GM18909 (cell line): ENCODE measurements around the gene NPM3.
"Not testable (repeated sequence)": the region's sequence is repeated elsewhere in the genome, so short reads cannot be mapped to it uniquely, and the experiment has no call there.

ENCODE experiments used
- ATAC-seq: cut with Tn5 transposase; IDR thresholded peaks from one replicate; pipeline ENCODE4 v1.9.1; 2021; ENCODE audit warnings: mild to moderate bottlenecking; ENCODE audit not compliant: unreplicated experiment, poor library complexity

NPM3 gene

DNA sequence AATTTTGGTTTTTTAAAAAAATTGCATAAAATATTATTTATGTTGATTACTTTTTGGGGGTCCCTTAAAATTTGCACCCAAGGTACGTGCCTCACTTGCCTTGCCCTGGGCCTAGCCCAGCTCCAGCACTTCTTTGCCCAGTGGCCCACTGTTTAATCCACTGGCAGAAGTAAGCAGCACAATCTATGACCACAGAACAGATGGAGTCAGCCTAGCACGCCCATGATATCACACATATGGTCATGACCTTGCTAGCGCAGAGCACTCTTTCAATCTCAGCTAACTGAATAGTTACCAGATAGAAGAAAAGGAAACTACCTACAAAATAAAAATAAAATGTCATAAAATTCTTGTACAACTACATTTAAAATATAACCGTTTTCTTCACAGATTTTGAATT lies 29.4 kb upstream of the NPM3 start:
- no peak for ATAC-seq

DNA sequence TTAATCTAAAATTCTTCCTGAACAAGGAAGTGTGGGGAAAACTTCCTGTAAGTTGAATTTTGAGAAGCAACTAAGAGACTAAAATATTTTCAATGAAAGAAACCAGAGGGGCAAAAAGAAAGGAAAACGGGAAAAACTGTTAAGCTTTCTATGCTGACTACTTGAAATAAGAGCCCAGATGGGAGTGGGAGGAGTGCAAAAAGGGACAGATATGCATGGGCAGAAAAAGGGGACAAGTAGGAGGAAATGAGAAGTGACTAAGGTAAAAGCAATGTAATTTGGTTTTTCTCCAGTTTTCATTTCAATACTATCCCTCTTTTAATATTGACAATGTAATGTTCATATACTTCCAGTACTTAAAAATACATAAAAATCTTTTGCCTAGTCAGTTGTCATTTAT lies 23.9 kb upstream of the NPM3 start:
- ATAC-seq = no peak

DNA sequence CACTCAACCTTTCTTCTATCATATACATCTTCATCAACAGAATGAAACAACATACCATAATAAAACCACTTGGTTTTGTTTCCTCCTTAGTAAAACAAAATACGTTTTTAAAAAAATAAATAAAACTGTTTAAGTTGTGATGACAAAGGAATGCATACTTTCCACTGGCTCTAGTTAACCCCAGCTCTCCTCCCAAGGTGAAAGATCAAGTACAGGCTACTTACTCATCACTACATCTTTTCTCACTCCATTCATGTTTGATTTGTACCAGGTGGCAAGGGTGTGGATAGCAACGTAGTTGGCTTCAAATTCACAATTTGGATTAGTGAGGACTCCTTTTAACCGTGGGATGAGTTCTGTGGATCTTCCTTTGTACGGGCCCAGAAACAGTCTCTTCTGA lies 20.3 kb upstream of the NPM3 start:
- ATAC-seq = no peak

DNA sequence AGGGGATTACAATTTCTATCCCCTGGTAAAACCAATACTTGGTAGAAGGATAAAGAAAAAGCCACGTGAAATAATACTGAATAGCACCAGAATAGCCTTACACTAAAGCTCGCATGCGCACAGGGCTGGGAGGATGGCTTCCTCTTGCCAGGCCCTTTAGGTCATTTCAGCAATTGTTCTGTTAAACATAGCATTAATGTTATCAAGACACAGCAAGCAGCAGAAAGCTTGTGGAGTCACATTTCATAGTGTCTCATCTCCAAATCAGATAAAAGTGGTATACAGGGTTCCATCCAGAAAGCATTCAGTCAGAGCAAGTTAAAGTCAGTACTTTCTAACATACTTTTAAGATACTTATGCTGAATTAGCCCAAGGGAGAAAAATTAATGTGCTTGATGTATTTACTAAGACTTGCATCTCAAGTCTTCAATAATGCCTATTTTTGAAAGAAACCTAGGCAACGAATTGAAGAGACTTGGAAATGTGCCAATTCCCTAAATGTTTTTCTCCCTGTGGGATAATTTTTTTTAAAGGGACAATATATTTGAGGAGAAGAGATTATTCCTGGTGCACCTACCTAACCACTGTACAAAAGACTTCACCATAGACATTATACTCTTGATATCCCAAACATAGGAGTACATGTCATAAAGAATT lies 14.3 kb upstream of the NPM3 start:
- no peak for ATAC-seq

DNA sequence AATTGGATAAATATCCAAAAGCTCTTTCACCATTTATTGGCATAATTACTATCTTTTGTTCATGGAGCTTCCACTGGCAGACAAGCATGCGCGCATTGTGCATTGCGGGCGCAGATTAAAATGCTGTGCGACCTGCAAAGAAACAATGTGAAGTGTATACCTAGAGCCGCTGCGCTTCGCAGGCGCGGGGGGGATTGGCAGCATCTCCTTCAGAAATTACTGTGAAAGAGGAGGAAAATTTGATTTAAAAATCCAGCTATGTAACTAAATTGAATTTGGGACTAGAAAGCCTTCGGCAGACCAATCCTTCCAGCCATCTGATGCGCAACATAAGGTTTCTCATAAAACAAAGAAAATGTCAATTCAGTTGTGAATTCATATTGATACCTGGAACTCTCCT lies 10.3 kb upstream of the NPM3 start:
- no peak for ATAC-seq

DNA sequence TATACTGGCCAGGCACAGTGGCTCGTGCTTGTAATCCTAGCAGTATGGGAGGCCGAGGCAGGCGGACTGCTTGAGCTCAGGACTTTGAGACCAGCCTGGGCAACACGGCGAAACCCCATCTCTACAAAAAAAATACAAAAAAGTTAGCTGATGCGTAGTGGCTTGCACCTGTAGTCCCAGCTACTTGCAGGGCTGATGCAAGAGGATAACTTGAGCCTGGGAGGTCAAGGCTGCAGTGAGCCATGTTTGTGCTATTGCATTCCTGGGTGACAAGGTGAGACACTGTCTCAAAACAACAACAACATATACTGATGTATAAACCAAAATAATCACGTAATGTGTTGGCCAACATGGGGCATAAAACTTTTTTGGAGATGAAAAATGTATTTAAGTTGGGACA lies 6.4 kb upstream of the NPM3 start:
- no peak for ATAC-seq

DNA sequence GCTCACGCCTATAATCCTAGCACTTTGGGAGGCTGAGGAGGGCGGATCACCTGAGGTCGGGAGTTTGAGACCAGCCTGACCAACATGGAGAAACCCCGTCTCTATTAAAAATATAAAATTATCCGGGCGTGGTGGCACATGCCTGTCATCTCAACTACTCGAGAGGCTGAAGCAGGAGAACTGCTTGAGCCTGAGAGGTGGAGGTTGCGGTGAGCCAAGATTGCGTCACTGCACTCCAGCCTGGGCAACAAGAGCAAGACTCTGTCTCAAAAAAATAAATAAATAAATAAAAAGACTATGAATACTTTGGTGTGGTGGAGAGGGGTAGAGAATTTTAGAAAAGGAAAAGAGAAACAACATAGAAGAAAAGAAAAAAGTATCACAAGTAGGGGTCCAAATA lies 6.0 kb upstream of the NPM3 start:
- not testable (repeated sequence) for ATAC-seq

DNA sequence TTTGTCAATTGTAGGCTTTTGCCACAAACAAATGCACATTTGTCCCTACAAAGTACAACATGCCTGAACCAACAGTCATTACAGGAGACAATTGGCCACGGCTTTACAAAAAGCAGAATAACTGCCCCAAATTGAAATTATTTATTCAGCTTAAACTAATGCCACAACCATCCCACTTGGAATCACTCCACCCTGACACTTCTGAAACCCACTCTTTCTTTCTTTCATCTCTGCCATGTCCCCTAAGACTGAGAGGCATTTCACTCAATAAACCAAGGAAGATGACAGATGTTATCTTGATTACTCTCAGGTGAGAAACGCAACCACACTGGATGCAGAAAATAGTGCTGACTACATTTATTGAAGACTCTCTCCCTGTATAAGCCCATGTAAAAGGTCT lies 2.6 kb upstream of the NPM3 start:
- ATAC-seq = no peak

DNA sequence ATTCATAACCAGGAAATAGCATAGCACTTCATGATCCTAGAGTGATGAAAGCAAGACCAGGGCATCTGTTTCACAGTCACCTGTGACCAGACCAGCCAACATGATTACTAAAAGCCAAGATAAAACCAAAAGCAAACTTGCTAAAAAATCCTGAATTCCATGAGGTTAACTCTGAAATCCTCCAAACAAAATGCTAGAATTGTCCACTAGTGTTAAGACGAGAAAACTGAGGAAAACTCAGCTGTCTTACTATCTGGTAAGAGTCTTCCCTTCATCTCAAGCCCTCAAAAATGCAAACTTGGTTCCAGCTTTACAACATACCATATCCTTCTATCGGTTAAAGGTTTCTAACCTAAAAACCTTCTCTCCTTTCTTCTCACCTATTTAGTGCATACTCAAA lies 1.3 kb upstream of the NPM3 start:
- ATAC-seq = no peak

DNA sequence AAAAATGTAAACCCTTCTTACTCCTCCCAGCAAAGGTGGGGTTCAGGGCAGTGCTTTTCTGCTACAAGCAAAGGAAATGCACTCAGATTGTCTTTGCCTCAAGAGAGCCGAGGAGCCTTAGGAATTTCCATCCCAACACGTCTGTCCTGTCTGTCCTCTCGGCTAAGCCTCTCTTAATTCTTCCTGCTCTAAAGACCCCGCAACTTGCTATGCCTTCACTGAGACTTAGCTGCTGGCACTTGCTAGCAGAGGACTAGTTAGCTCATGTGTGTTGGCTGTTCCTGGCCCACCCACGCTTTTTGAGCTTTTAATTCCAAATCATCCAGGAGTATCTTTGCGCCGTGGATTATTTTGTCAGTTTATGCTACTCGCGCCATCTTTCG lies 481 bp upstream of the NPM3 start:
- no peak for ATAC-seq

DNA sequence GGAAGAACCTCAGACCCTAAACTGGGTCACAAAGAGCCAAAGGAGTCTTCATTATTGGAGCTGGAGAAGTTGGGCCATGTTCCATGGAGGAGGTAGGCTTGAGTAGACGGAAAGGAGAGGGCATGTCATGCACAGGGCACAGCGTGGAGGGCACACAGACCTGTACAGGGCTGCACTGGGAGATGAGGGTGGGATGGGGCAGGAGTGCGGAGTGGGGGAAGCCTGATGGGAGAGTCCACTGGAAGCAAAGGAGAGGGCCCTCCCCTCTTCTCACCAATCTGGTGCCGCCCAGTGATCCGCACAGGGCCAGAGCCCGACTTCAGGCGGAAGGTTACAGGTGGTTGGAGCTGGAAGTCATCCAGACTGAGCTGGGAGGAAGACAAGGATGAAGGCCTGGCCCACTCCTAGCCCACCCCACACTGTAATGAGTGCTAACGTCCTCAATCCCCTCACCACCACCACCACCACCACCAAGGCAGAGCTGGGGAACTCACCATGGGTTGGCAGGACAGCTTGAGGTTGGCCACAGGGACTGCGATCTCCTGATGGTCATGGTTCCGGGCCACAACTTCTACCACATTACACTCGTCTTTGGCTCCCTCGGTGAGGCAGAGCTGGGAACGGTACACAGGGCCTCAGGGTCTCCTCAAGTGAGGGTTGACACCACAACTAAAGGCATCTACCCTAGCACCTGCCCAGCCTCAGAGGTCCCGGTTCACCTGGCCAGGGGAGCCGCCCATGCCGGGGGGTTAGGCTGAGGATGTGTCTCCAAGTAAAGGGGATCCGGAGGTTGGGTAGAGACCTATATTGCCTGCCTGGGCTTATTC lies 1.0 kb downstream of the NPM3 start:
- ATAC-seq = no peak

DNA sequence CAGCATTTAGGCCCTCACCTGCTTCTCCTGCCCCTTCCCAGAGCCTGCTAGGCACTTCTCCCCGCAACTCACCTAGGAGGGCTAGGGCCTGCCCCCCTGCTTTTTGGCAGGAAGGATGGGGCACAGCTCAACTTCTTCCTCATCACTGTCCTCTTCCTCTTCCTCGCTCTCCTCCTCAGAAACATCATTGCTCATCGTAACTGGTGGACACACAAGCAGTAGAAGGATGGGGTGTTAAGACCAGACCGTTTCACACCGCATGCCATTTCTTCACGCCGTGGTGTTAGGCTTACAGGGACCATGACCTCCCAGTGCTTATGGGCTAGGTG lies 1.6 kb downstream of the NPM3 start:
- ATAC-seq = no peak

DNA sequence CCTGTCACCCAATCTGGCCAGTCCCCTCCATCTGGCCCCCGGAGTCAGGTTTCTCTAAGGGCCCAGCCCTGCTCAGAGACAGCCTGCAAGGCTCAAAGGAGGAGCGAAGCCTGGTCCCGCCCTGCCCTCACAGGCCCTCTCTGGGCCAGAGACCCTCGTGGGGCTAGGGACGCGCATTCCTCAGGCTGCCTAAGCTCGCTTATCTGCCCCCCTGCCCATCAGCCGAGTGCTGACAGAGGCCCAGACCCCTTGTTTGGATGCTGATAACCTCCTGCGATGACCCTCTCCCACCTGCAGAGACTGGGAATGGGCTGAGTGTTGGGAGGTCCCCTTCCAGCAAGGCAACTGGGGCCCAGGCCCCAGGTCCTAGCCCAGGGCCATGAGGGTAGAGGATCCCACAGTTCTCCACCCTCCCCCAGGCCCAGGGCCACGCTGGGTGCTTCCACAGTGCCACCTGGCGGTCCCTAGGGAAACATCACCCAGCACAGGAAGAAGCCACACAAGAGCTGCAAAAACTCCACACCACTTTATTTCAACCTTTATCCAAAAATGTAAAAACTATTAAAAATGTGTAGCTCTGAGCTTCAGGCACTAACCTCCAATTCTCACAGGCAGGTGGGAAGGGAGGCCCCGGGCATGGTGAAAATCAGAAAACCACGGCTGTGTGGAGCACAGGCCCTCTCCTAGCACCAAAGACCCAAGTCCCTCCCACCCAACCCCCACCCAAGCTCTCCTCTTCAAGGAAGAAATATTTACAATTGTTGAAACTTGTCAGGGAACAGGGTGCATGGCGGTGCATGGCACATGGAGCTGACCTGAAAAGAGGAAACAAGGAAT lies 2.2 kb downstream of the NPM3 start:
- ATAC-seq = no peak

DNA sequence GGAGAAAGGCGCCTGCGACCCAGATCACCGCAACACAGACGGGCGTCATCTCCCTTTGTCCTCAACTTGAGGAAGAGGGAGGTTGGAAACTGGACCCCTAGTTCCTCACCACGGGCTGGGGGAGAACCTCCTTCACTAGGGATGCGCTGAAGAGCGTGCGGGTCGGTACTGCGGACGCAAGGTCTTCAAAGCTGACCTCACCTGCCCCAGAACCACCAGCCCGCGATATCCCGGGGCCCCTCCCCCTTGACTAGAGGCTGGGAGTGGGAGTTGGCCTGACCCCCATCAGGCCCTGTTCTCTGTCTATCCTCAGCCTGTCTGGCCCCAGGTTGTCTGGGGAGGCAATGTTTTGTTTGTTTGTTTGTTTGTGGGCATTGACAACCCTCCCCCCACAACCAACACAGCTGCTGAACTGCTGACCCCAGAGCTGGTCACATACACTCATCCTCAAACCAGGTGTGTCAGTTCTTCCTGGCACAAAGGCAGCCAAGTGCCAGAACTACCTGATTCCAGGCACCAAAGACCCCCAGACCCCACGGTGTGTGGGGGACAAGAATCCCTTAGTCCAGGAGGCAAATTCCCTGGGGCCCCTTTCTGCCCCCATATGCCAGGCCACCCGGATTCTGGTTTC lies 2.9 kb downstream of the NPM3 start:
- ATAC-seq = no peak

DNA sequence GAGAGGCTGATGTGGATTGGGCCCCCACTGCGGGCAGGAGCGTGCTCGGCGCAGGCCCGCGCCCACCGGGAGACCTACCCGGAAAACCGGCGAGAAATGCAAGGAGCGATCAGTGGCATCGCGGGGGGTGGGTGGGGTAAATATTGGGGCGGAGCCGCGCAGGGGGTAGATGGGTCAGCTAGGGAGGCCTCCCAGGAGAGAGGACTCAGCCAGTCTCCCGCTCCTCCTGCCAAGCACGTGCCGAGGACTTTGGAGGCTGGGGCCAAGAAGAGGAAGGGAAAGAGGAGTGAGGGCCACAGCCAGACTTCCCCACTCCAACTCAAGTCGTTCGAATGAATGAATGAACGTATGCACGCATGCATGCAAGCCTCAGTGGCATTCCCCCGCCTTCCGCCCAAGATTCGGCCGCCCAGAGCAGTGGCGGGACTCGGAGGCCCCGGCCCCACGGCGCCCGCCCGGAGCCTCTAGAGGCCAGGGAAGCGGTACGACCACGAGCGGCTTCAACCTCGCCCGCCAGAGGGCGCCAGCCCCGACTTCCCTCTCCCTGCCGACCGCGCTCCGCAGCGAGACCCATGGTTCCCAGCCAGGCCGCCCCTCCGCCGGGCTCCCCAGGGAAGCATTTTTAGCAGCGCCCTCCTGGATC lies 3.6 kb downstream of the NPM3 start:
- ATAC-seq = no peak

DNA sequence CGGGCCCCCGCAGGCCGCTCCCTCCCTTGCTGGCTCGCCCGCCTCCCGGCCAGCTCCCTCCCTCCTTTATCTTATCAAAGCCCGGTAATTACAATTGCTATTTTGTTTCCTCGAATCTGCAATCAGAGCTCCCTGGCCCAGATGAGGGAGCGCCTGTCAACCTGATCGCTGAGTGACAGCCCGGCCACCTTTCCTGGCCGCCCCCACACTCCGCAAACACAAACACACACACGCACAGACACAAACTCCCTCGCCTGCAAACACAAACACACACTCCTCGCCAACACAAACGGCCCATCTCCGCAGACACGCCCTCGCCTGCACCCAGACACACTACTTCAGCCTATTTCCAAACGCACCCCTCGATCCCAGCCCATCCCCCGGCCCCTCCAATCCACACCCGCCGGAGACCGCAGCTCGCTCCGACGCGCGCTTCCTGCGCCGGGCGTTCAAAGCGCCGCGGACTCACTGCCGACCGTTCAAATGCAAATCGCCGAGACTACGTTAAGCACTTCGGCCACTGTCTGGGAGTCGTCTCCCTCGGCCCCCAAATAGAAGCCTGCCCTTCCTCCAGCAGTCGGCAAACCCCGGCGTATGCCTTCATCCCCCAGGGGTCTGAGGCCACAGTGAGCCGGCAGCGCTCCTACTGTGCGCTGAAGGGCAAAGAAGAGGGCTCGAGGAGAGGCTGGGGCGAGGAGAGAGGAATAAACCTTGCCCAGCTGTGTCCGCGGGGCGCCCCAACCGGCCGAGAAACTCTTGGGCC lies 4.3 kb downstream of the NPM3 start:
- ATAC-seq = no peak

DNA sequence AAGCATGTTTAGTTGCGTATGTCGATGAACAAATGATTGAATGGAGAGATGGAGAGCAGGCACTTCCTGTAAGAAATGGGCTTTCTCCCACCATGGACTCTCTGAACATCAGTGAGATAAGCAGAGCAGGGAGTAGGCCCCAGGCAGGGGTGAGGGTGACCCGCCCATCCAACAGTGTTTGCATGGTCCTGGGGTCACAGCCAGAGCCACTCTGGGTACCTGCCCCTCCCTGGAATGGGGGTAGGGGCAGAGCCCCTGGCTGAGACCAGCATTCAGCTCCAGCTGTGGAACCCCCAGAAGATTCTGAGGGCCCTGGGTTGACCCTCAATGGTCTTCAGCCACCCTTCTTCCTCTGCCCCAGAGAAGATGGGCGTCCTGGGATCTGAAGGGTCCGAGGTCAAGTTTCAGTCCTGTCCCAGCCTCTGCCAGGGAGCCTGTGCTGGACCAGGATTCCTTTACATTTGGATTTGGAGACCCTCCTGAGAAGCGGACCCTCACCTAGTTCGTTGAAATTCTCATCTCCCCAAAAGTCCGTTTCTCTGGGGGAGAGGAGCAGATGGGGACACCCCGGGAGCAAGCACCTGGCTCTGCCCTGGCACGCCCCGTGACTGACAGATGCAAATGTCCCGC lies 5.0 kb downstream of the NPM3 start:
- ATAC-seq = no peak

DNA sequence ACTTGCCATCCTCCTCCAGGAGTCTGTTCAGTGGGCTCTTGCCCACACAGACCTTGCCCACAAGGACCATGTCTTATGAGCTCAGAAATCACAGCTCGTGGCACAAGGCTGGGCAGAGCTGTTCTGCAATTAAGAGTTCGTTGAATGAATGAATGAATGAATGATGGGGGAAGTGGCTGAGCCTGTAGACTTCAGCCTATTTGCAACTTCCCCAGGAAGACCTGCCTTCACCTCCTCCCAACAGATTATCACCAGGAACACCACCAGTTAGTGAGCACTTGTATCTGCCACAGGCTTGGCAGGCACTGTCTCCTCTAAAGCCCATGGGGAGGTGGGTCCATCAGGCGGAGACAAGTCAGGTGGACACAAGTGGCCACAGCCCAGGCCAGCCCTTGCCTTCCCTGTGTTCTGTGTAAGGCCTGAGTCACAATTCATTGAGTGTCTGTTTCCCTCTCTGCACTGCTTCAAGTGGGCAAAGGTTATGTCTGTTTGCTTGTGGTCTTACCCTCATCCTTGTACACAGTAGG lies 5.6 kb downstream of the NPM3 start:
- ATAC-seq = no peak

DNA sequence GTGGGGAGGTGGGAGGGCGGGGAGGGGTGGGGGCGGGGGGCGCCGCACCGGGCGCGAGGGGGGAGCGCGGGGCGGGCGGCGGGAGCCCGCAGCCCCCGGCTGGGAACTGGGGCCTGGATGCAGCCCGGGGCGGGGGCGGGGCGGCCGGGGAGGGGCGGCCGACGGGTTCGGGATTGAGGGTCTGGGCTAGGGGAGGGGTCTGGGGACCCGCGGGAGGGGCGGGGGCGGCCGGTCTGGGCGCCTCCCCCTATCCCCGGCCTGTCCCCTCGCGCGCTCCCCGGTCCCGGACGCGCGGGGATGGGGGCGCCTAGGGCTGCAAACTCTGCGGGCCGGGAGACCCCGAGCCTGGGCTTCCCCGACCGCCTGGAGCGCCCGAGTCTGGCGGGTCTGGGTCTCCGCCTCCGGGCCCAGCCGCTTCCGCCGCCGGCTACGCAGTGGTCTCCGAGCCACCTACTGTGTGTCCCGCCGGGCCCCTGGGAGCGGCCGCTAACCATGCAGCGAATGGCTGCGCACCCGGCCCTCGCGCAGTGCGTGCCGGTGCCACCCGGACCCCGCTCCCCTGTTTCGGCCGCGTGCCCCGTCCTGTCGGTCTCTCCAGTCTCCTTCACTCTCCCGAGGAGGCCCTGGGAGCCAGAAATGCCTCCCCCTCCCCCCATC lies 7.0 kb downstream of the NPM3 start:
- ATAC-seq = no peak
